Spleen (tissue), 7 donors: ENCODE results near the gene RNF150.

Experiments used
- CTCF ChIP-seq, 11 experiments: fragments of 200-600 bp in 7 of 11; fragments of 450-650 bp in 4 of 11; sonication (generic) in 4 of 11; IDR thresholded peaks in 8 of 11; conservative IDR thresholded peaks in 3 of 11; 1 replicate in 7 of 11; 2 replicates in 4 of 11; pipeline versions ENCODE4 v1.4.0 to v1.8.0; 2016 to 2021; ENCODE audit warnings: antibody characterized with exemption in 11 of 11, inconsistent platforms in 4 of 11, mild to moderate bottlenecking in 1 of 11
- POLR2A ChIP-seq, 3 donors: fragments of 450-650 bp; IDR thresholded peaks; one replicate each; pipeline ENCODE4 v1.5.1; 2017; ENCODE audit warnings: antibody characterized with exemption in 3 of 3, mild to moderate bottlenecking in 1 of 3
- donor health status: DM: no; HTN: no; CAD: no; lungs with moderate emphysema.
- donor health status: DM: no; HTN: no; CAD: no.
- donor health status: DM: no; HTN: no; CAD: no.

- TF ChIP-seq CTCF (IDR thresholded peaks at IDR 0.05 in 8 of 11, conservative IDR thresholded peaks at IDR 0.05 in 3 of 11) (no peak), POLR2A (IDR thresholded peaks at IDR 0.05) (no peak)
Measured at GRCh38 chr4:141019768-141020167, 113.5 kb downstream of the RNF150 start.
